ENCODE results near the gene CEP128.

The CEP128 gene

GRCh38 chr14:80638620-80639515 lies 302.7 kb downstream of the CEP128 start:
- no peaks in the 10 kb centered on the region for H3K27me3 ChIP-seq (ENCODE audit: insufficient read depth, insufficient read length)
- H3K4me3 ChIP-seq (ENCODE audit: insufficient read length, low read depth), result no peak overlapping the region
- DNase-seq (ENCODE audit: low read depth, low spot score), result no peak
- H3K4me1 ChIP-seq (ENCODE audit: insufficient read depth, insufficient read length), result no peaks in the 10 kb centered on the region
- no peaks in the 10 kb centered on the region for H3K9me3 ChIP-seq (ENCODE audit: insufficient read depth, low read length)
- no peak overlapping the region for H3K9ac ChIP-seq (ENCODE audit: insufficient read length, low read depth)
- H3K36me3 ChIP-seq (ENCODE audit: insufficient read depth, insufficient read length, low read length), result no peaks in the 10 kb centered on the region
- no peak for TF ChIP-seq YY1 (IDR thresholded peaks at IDR 0.05; ENCODE audit: insufficient read depth, insufficient read length)
- no peak for TF ChIP-seq SUZ12 (IDR thresholded peaks at IDR 0.05; ENCODE audit: extremely low read depth, insufficient read depth, insufficient read length)
- TF ChIP-seq ZNF274 (IDR thresholded peaks at IDR 0.05; ENCODE audit: low read depth, low read length), result no peak

GRCh38 chr14:80637756-80638619 lies 303.6 kb downstream of the CEP128 start:
- no peak overlapping the region for H3K9ac ChIP-seq (ENCODE audit: insufficient read length, low read depth)
- no peaks in the 10 kb centered on the region for H3K4me1 ChIP-seq (ENCODE audit: insufficient read depth, insufficient read length)
- no peak for DNase-seq (ENCODE audit: low read depth, low spot score)
- no peak overlapping the region for H3K4me3 ChIP-seq (ENCODE audit: insufficient read length, low read depth)
- H3K36me3 ChIP-seq (ENCODE audit: insufficient read depth, insufficient read length, low read length), result no peaks in the 10 kb centered on the region
- H3K27me3 ChIP-seq (ENCODE audit: insufficient read depth, insufficient read length), result no peaks in the 10 kb centered on the region
- no peaks in the 10 kb centered on the region for H3K9me3 ChIP-seq (ENCODE audit: insufficient read depth, low read length)
- TF ChIP-seq SUZ12 (IDR thresholded peaks at IDR 0.05; ENCODE audit: extremely low read depth, insufficient read depth, insufficient read length) (no peak), YY1 (IDR thresholded peaks at IDR 0.05; ENCODE audit: insufficient read depth, insufficient read length) (no peak), ZNF274 (IDR thresholded peaks at IDR 0.05; ENCODE audit: low read depth, low read length) (no peak)

GRCh38 chr14:80636071-80636470 lies 305.5 kb downstream of the CEP128 start:
- no peak for TF ChIP-seq ZNF274 (IDR thresholded peaks at IDR 0.05; ENCODE audit: low read depth, low read length)
- no peak for TF ChIP-seq SUZ12 (IDR thresholded peaks at IDR 0.05; ENCODE audit: extremely low read depth, insufficient read depth, insufficient read length)
- no peak for TF ChIP-seq YY1 (IDR thresholded peaks at IDR 0.05; ENCODE audit: insufficient read depth, insufficient read length)
- Histone ChIP-seq H3K9me3 (ENCODE audit: insufficient read depth, low read length) (no peaks in the 10 kb centered on the region), H3K36me3 (ENCODE audit: insufficient read depth, insufficient read length, low read length) (no peaks in the 10 kb centered on the region), H3K4me1 (ENCODE audit: insufficient read depth, insufficient read length) (no peaks in the 10 kb centered on the region), H3K9ac (ENCODE audit: insufficient read length, low read depth) (no peak overlapping the region), H3K4me3 (ENCODE audit: insufficient read length, low read depth) (no peak overlapping the region), H3K27me3 (ENCODE audit: insufficient read depth, insufficient read length) (no peaks in the 10 kb centered on the region)
- DNase-seq (ENCODE audit: low read depth, low spot score), result peak; percentile 0

- H3K4me3 ChIP-seq (ENCODE audit: insufficient read length, low read depth), result no peak overlapping the region
- H3K9me3 ChIP-seq (ENCODE audit: insufficient read depth, low read length), result no peaks in the 10 kb centered on the region
- DNase-seq (ENCODE audit: low read depth, low spot score), result no peak
- TF ChIP-seq ZNF274 (IDR thresholded peaks at IDR 0.05; ENCODE audit: low read depth, low read length) (no peak), YY1 (IDR thresholded peaks at IDR 0.05; ENCODE audit: insufficient read depth, insufficient read length) (no peak), SUZ12 (IDR thresholded peaks at IDR 0.05; ENCODE audit: extremely low read depth, insufficient read depth, insufficient read length) (no peak)
- no peak overlapping the region for H3K9ac ChIP-seq (ENCODE audit: insufficient read length, low read depth)
- no peaks in the 10 kb centered on the region for H3K27me3 ChIP-seq (ENCODE audit: insufficient read depth, insufficient read length)
- no peaks in the 10 kb centered on the region for H3K36me3 ChIP-seq (ENCODE audit: insufficient read depth, insufficient read length, low read length)
- no peaks in the 10 kb centered on the region for H3K4me1 ChIP-seq (ENCODE audit: insufficient read depth, insufficient read length)
Observed at GRCh38 chr14:80634106-80634758, 307.3 kb downstream of the CEP128 start.

- no peaks in the 10 kb centered on the region for H3K4me1 ChIP-seq (ENCODE audit: insufficient read depth, insufficient read length)
- no peaks in the 10 kb centered on the region for H3K36me3 ChIP-seq (ENCODE audit: insufficient read depth, insufficient read length, low read length)
- H3K4me3 ChIP-seq (ENCODE audit: insufficient read length, low read depth), result no peak overlapping the region
- no peak overlapping the region for H3K9ac ChIP-seq (ENCODE audit: insufficient read length, low read depth)
- no peaks in the 10 kb centered on the region for H3K9me3 ChIP-seq (ENCODE audit: insufficient read depth, low read length)
- no peak for DNase-seq (ENCODE audit: low read depth, low spot score)
- H3K27me3 ChIP-seq (ENCODE audit: insufficient read depth, insufficient read length), result no peaks in the 10 kb centered on the region
- TF ChIP-seq SUZ12 (IDR thresholded peaks at IDR 0.05; ENCODE audit: extremely low read depth, insufficient read depth, insufficient read length), result no peak
- TF ChIP-seq ZNF274 (IDR thresholded peaks at IDR 0.05; ENCODE audit: low read depth, low read length), result no peak
- no peak for TF ChIP-seq YY1 (IDR thresholded peaks at IDR 0.05; ENCODE audit: insufficient read depth, insufficient read length)
Observed at GRCh38 chr14:80629606-80630005, 311.9 kb downstream of the CEP128 start.

GRCh38 chr14:80628547-80628946 lies 313.0 kb downstream of the CEP128 start:
- H3K9me3 ChIP-seq (ENCODE audit: insufficient read depth, low read length), result no peaks in the 10 kb centered on the region
- H3K4me3 ChIP-seq (ENCODE audit: insufficient read length, low read depth), result no peak overlapping the region
- no peaks in the 10 kb centered on the region for H3K4me1 ChIP-seq (ENCODE audit: insufficient read depth, insufficient read length)
- no peak for DNase-seq (ENCODE audit: low read depth, low spot score)
- H3K9ac ChIP-seq (ENCODE audit: insufficient read length, low read depth), result no peak overlapping the region
- H3K27me3 ChIP-seq (ENCODE audit: insufficient read depth, insufficient read length), result no peaks in the 10 kb centered on the region
- TF ChIP-seq SUZ12 (IDR thresholded peaks at IDR 0.05; ENCODE audit: extremely low read depth, insufficient read depth, insufficient read length) (no peak), YY1 (IDR thresholded peaks at IDR 0.05; ENCODE audit: insufficient read depth, insufficient read length) (no peak)
- H3K36me3 ChIP-seq (ENCODE audit: insufficient read depth, insufficient read length, low read length), result no peaks in the 10 kb centered on the region
